ENCODE data around the gene TUBGCP2. TPM values are rescaled to one million over a fixed set of nuclear protein-coding genes. Genes with fewer than 3 reads are reported as not detected.

Gene TUBGCP2
- total and polyA plus RNA-seq, 2 of the 13 experiments (the other 11 are each of a cell fraction or from before 2014, with no cell fraction given), result 21.3 to 34.5 TPM

DNA sequence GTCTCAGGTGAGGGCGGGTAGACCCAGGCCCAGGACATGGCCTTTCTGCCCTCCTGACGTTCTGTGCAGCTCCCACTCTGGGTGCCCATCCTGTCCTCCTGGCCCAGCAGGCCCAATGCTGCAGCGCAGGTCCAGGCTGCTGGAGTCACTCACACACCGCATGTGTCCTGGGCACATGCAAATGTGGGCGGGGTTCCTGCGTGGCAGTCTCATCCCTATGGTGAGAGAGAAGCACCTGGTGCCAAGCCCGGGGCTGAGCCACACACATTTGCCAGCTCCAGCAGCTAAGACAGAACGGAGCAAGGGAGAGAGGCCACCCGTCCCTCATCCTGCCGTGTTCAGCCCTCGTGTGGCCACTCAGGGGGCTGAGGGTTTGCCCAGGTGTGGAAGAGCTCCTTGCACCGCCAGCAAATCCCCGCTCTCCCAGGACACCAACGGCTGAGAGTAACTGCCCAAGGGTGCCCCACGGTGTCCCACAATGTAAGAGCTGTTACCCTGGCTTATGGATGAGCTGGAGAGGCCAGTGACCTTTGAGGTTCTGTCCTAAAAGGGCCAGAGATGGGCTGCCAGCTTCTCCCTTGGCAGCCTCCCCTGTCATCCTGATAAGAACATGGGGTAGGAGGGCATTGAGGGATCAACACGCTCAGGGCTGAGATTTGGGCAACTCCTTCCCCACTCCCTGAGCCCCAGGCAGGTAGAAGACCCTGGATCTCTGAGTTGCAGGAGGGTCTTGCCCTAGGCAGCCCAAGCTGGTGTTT lies 44.7 kb upstream of the TUBGCP2 start (continued):
- TF ChIP-seq, protein P1, sequence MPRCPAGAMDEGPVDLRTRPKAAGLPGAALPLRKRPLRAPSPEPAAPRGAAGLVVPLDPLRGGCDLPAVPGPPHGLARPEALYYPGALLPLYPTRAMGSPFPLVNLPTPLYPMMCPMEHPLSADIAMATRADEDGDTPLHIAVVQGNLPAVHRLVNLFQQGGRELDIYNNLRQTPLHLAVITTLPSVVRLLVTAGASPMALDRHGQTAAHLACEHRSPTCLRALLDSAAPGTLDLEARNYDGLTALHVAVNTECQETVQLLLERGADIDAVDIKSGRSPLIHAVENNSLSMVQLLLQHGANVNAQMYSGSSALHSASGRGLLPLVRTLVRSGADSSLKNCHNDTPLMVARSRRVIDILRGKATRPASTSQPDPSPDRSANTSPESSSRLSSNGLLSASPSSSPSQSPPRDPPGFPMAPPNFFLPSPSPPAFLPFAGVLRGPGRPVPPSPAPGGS (CRISPR knock-in tag; IDR thresholded peaks at IDR 0.05), result 0 out of 2 replicates have a peak, but pooled peaks have one; percentile 23
- TF ChIP-seq HNF4G (IDR thresholded peaks at IDR 0.05; ENCODE audit: borderline replicate concordance, low read depth, low read length) (no peak), HNF4G (CRISPR knock-in tag; IDR thresholded peaks at IDR 0.05; ENCODE audit: borderline replicate concordance, low read depth) (no peak), SSRP1 (CRISPR knock-in tag; IDR thresholded peaks at IDR 0.05) (0 out of 2 replicates have a peak, but pooled peaks have one; percentile 22)
- TF ChIP-seq, protein P2, sequence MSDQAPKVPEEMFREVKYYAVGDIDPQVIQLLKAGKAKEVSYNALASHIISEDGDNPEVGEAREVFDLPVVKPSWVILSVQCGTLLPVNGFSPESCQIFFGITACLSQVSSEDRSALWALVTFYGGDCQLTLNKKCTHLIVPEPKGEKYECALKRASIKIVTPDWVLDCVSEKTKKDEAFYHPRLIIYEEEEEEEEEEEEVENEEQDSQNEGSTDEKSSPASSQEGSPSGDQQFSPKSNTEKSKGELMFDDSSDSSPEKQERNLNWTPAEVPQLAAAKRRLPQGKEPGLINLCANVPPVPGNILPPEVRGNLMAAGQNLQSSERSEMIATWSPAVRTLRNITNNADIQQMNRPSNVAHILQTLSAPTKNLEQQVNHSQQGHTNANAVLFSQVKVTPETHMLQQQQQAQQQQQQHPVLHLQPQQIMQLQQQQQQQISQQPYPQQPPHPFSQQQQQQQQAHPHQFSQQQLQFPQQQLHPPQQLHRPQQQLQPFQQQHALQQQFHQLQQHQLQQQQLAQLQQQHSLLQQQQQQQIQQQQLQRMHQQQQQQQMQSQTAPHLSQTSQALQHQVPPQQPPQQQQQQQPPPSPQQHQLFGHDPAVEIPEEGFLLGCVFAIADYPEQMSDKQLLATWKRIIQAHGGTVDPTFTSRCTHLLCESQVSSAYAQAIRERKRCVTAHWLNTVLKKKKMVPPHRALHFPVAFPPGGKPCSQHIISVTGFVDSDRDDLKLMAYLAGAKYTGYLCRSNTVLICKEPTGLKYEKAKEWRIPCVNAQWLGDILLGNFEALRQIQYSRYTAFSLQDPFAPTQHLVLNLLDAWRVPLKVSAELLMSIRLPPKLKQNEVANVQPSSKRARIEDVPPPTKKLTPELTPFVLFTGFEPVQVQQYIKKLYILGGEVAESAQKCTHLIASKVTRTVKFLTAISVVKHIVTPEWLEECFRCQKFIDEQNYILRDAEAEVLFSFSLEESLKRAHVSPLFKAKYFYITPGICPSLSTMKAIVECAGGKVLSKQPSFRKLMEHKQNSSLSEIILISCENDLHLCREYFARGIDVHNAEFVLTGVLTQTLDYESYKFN (CRISPR knock-in tag; conservative IDR thresholded peaks at IDR 0.05), result no peak
- TF ChIP-seq, protein P3, sequence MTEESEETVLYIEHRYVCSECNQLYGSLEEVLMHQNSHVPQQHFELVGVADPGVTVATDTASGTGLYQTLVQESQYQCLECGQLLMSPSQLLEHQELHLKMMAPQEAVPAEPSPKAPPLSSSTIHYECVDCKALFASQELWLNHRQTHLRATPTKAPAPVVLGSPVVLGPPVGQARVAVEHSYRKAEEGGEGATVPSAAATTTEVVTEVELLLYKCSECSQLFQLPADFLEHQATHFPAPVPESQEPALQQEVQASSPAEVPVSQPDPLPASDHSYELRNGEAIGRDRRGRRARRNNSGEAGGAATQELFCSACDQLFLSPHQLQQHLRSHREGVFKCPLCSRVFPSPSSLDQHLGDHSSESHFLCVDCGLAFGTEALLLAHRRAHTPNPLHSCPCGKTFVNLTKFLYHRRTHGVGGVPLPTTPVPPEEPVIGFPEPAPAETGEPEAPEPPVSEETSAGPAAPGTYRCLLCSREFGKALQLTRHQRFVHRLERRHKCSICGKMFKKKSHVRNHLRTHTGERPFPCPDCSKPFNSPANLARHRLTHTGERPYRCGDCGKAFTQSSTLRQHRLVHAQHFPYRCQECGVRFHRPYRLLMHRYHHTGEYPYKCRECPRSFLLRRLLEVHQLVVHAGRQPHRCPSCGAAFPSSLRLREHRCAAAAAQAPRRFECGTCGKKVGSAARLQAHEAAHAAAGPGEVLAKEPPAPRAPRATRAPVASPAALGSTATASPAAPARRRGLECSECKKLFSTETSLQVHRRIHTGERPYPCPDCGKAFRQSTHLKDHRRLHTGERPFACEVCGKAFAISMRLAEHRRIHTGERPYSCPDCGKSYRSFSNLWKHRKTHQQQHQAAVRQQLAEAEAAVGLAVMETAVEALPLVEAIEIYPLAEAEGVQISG (CRISPR knock-in tag; IDR thresholded peaks at IDR 0.05), result 0 out of 2 replicates have a peak, but pooled peaks have one; percentile 1
